ENCODE measurements around the gene KRR1. TPM values are rescaled to one million over a fixed set of nuclear protein-coding genes. Genes with fewer than 3 reads are reported as not detected.
A peak's percentile ranks its signal among the peaks of the same experiment; 100 is the strongest.
"Not testable (repeated sequence)": the region's sequence is repeated elsewhere in the genome, so short reads cannot be mapped to it uniquely, and the experiment has no call there.

The KRR1 gene
- total RNA-seq, 1 donor from 2014 or later, result 17.7 TPM

DNA sequence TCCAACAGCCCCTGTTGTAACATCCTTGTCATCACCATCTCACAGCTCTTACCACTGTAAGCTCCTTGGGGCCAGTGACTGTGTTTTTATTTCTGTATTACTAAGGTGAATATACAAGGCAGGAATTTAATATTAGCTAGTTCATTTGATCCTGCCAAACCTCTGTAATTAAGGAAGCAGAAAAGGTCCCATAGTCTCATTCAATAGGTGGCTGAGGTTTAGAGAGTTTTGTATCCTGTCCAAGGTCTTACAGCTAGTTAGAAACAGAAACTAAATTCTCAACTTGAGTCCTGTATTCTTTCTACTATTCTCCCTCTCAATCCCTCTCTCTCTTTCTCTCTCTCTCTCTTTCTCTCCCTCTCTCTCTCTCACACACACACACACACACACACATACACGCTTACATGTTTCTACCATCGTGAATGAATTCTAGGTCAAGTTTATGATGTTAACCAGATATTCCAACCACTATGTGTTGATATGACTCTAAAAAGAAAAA lies 31.4 kb downstream of the KRR1 start:
- peak; percentile 27 to 49 for DNase-seq (ENCODE audit: low read depth in 2 of 2)

GRCh38 chr12:75478116-75478794 lies 33.2 kb downstream of the KRR1 start:
- DNase-seq (ENCODE audit: low read depth in 2 of 2), result no peak

DNA sequence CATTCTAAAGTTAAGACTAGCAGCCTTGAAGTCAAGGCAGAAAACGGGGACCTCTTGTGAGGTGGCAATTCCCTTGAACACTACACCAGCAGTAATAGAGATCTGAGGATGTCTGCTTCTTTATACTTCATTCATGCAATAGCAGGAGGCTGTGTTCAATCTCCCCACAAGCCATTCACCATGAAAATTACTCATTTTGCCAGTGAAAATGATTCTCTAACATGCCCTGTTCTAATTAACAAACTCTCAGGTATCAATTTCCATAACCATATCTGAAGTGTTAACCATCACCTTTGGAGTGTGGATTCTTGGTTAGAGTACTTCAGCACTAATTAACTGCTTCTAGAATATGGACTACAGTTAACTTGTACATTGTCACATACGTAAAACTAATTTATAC lies 34.3 kb downstream of the KRR1 start:
- no peak for DNase-seq (ENCODE audit: low read depth in 2 of 2)

GRCh38 chr12:75476071-75476470 lies 35.3 kb downstream of the KRR1 start:
- no peak for DNase-seq (ENCODE audit: low read depth in 2 of 2)

DNA sequence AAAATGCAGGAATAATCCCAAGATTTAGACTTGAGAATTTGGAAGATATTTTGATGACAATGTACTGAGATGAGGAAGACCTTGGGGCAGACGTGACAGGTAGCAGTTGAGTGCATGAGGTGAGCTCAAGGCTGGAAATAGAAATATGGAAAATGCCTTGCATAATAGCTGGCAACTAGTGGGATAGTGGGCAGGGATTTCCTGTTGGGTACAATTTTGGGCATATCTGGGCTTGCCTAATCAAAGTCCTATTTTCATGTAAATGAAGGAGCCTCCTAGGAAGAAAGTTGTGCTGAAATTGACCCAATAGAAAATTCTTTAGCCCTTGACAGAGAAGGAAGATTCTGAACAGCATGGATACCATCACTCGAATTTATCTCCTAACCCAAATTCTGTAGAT lies 37.3 kb downstream of the KRR1 start:
- DNase-seq (ENCODE audit: low read depth in 2 of 2), result no peak

DNA sequence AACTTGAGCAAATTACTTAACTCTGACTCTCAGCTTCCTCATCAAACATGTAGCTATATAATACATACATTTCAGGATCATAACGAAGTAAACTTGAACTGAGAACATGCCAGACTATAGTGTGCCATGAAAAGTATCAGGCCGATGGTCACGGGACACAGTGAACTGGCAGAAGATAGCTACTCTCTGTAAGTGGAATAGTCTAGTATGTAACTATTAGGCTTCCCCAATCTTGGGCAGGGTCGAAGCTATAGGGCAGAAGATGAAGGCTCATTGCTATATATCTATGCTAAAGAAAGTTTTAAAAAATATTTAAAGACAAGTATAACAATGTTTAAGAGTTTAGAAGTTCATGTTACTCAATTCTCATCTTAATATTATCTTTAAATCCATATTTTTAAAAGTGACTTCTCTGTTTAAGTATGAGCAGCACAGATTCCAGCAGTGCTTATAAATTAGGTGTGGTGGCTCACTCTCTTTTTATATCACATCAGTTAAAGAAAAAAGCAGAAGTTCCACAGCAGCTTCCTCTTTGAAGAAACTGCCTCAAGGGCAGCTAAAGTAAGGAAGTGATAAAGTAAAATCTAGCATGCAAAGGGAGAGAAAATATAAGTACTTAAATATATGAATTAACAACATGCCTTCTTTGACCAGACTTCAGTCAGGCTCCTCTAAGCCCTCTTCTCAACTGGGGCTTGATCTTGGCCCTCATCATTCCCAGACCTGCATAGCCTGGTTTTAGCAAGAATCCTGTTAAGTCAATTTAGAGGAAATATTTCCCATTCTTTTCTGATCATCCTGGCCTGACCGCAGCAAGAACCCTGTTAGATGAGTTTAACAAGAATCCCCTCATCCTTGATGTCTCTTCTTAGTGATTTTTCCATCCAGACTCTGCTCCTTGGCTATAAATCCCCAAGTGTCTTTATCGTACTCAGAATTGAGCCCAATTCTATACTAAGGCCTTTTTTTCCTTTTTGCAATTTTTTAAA lies 39.2 kb downstream of the KRR1 start:
- DNase-seq (ENCODE audit: low read depth in 2 of 2), result no peak

DNA sequence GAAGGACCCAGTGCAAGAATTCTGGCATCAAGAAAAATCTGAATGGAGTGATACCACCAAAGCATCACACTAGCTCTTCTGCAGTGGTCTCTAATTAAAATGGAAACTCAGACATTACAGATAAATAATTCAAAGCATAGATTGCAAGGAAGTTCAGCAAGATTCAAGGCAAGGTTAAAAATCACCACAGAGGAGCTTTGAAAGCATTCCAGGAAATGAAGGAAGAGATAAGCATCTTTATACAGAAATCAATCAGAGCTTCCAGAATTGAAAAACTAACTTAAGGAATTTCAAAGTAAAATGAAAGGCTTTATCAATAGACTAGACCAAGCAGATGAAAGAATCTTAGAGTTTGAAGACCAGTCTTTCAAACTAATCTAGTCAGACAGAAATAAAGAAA lies 51.2 kb downstream of the KRR1 start:
- DNase-seq (ENCODE audit: low read depth in 2 of 2), result peak in 1 of 2 donors; percentile 45

- DNase-seq (ENCODE audit: low read depth in 2 of 2), result no peak
Measured at GRCh38 chr12:75459755-75460154, 51.7 kb downstream of the KRR1 start.

DNA sequence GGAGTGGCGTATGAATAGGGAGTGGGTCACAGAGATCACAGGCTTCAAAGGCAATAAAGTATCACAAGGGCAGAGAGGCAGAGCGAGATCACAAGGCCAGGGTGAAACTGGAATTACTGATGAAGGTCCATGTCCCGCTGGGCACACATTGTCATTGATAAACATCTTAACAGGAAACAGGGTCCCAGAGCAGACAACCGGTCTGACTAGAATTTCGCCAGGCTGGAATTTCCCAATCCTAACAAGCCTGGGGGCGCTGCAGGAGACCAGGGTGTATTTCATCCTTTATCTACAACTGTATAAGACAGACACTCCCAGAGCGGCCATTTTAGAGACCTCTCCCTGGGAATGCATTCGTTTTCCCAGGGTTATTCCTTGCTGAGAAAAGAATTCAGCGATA lies 53.5 kb downstream of the KRR1 start:
- not testable (repeated sequence) for DNase-seq (ENCODE audit: low read depth in 2 of 2)

DNA sequence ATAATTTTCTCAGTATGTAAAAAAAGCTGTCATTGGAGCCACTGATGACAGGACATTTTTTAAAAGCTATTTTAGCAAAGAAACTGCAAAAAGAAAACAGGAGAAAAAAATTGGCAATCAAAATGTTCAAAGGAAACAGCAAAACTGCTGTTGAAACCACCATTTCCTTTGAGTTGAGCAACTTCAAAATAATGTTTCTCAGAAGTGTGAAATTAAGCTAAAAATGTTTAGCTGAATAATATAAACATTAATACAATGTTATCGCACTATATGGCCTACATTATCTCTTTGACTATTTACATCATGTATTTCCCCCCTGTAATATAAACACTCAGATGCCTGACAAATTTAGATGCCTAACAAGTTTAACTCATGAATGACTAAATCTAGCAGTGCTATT lies 54.2 kb downstream of the KRR1 start:
- DNase-seq (ENCODE audit: low read depth in 2 of 2), result peak in 1 of 2 donors; percentile 29

DNA sequence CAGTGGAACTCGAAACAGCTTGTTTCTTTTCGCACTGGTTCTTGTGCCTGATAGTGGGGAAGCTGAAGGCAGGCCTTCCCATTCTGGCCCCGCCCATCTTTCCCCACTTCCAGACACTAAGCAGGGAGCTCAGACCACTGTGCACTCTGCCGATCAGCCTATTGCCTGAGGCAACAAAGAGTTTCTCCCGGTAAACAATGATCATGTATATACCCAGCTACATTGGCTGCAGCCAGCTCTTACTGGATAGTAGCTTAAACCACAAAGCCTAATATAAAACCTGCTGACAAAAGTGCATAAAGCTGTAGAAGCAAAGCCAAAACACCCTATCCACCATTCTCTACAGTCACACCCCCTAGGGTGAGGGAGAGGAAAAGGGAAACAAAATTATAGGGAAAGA lies 55.6 kb downstream of the KRR1 start:
- no peak for DNase-seq (ENCODE audit: low read depth in 2 of 2)

- peak; percentile 12 to 61 for DNase-seq (ENCODE audit: low read depth in 2 of 2)
Measured at GRCh38 chr12:75452675-75453330, 58.6 kb downstream of the KRR1 start.

DNA sequence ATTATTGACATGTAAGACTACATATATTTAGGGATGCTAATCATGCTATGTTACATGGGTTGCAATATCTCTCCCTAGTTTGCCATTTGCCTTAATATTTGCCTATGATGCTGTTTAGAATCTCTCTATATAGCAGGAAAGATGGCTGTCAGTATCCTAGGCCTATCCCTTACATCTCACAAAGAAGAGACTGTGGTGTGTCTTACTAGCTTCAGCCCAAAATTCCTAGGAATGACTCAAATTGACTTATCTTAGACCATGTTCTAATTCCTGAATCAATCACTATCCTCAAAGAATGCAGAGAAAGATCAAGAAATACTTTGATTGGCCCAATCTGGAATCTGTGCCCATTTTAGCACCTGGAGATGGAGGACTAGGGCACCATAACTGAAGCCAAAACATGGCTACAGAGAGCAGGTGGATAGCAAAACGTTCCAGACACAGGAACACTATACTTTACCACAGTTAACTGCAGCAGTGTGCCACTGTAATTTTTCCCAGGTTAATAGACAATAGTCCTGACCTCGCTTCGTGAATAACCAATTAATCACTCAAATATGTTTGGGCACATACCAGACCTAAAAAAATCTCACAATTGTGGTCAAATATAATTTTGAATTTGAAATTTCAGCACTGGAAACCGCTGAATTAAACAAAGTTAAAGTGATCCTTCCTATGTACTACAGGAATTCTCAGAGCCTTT lies 63.6 kb downstream of the KRR1 start:
- peak in 1 of 2 donors; percentile 7 for DNase-seq (ENCODE audit: low read depth in 2 of 2)

GRCh38 chr12:75446857-75447256 lies 64.6 kb downstream of the KRR1 start:
- DNase-seq (ENCODE audit: low read depth in 2 of 2), result peak in 1 of 2 donors; percentile 71

GRCh38 chr12:75445137-75445507 lies 66.3 kb downstream of the KRR1 start:
- not testable (repeated sequence) for DNase-seq (ENCODE audit: low read depth in 2 of 2)

GRCh38 chr12:75444429-75445136 lies 66.8 kb downstream of the KRR1 start:
- peak in 1 of 2 donors; percentile 58 for DNase-seq (ENCODE audit: low read depth in 2 of 2)

GRCh38 chr12:75443709-75444108 lies 67.7 kb downstream of the KRR1 start:
- DNase-seq (ENCODE audit: low read depth in 2 of 2), result no peak

DNA sequence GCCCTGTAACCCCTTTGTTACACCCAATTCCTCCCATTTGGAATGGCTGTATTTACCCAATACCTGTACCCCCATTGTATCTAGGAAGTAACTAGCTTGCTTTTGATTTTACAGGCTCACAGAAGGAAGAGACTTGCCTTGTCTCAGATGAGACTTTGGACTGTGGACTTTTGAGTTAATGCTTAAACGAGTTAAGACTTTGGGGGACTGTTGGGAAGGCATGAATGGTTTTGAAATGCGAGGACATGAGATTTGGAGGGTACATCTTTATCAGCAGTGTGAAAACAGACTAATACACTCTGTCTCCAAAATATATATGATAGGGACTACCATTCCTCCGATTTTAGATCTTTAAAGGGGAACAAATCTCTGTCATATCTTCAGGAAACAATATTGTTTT lies 69.0 kb downstream of the KRR1 start:
- DNase-seq (ENCODE audit: low read depth in 2 of 2), result not testable (repeated sequence)

- DNase-seq (ENCODE audit: low read depth in 2 of 2), result not testable (repeated sequence)
Measured at GRCh38 chr12:75441687-75442449, 69.5 kb downstream of the KRR1 start.

All from lung microvascular endothelial cell (primary cell).